WI38 (cell line): ENCODE data around the gene PLAAT2.

Experiments
- H3K4me3 ChIP-seq: 2 replicates; pipeline ENCODE4 v1.5.1; 2011; ENCODE audit warnings: low read depth, mild to moderate bottlenecking, control low read depth, low read length
- TF ChIP-seq, protein P1 (sequence below): IDR thresholded peaks from 2 replicates; pipeline ENCODE4 v1.5.1; 2012; ENCODE audit warnings: low read depth, mild to moderate bottlenecking, control low read depth, low read length

The PLAAT2 gene

GRCh38 chr11:63563201-63564055 is at the start of gene PLAAT2:
PLAAT2 (minus strand) TSS chr11:63563379; CDS start chr11:63563324, 55 bp downstream.
- TF ChIP-seq, protein P1, sequence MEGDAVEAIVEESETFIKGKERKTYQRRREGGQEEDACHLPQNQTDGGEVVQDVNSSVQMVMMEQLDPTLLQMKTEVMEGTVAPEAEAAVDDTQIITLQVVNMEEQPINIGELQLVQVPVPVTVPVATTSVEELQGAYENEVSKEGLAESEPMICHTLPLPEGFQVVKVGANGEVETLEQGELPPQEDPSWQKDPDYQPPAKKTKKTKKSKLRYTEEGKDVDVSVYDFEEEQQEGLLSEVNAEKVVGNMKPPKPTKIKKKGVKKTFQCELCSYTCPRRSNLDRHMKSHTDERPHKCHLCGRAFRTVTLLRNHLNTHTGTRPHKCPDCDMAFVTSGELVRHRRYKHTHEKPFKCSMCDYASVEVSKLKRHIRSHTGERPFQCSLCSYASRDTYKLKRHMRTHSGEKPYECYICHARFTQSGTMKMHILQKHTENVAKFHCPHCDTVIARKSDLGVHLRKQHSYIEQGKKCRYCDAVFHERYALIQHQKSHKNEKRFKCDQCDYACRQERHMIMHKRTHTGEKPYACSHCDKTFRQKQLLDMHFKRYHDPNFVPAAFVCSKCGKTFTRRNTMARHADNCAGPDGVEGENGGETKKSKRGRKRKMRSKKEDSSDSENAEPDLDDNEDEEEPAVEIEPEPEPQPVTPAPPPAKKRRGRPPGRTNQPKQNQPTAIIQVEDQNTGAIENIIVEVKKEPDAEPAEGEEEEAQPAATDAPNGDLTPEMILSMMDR, result no peak
- no peak within 1 kb of the TSS for H3K4me3 ChIP-seq

GRCh38 chr11:63612181-63612580 is 49.0 kb upstream of the PLAAT2 start:
- TF ChIP-seq, protein P1, result no peak
- H3K4me3 ChIP-seq, result no peak overlapping the region

GRCh38 chr11:63611395-63611747 is 48.2 kb upstream of the PLAAT2 start:
- no peak overlapping the region for H3K4me3 ChIP-seq
- TF ChIP-seq, protein P1, result no peak

GRCh38 chr11:63610604-63611394 is 47.6 kb upstream of the PLAAT2 start:
- TF ChIP-seq, protein P1, result no peak
- no peak overlapping the region for H3K4me3 ChIP-seq

DNA sequence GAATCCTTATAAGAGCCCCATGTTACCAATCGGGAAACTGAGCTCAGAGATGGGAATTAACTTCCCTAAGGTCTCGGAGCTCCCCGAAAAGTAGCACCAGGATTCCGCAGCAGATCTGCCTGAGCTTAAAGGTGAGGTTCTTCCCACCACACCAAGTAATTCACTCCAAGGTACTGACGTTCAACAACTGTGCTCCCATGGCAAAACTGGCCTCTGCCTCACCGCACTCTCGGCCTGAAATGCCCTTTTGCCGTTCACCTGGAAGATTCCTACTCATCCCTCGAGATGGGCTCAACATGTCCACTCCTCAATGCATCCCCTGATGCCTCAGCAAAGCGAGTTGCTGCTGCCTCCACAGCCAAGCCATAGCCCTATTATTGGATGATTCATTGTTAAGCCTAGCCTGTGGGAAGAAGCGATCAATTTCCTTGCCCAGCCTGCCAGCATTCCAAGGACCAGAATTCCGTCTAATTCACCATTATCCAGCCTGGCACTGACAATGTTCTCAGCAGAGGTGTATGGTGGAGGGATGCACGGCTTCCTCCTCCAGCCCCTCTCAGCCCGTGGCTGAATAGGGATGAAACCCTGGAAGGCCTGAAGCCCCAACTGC is 46.9 kb upstream of the PLAAT2 start:
- H3K4me3 ChIP-seq, result no peak overlapping the region
- TF ChIP-seq, protein P1, result no peak

DNA sequence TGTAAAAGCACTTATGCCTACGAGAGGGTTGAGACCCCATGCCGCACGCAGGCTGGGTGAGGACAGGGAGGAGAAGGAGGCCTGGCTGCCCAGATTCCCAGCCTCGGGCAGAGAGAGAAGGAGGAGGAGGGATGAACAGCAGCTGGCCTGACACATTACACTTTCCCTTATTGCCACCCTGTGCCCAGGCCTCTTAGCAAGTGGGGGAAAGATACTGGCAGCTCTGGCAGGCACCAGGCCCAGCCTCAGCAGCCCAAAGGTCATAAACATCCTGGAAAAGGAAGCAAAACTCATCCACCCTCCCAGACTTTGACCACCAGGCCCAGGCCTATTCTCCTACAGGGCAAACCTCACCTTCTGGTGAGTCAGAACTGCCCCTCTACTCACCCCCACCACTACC is 46.4 kb upstream of the PLAAT2 start:
- no peak overlapping the region for H3K4me3 ChIP-seq
- TF ChIP-seq, protein P1, result no peak
